Endothelial cell (in vitro differentiated cells): ENCODE measurements around the gene PHAF1. TPM values are rescaled to one million over a fixed set of nuclear protein-coding genes. Genes with fewer than 3 reads are reported as not detected.

ENCODE experiments used
- DNase-seq: peaks from one replicate; pipeline ENCODE4 v3.0.0; 2021; ENCODE audit warnings: low spot score
- H3K27ac Mint-ChIP-seq: one replicate; pipeline ENCODE4 v1.8.0; 2021; ENCODE audit warnings: mixed read lengths, inconsistent platforms; ENCODE audit not compliant: unreplicated experiment
- H3K27me3 Mint-ChIP-seq: one replicate; pipeline ENCODE4 v1.8.0; 2021; ENCODE audit warnings: mild to moderate bottlenecking, moderate library complexity, mixed read lengths, inconsistent platforms; ENCODE audit not compliant: unreplicated experiment
- H3K36me3 Mint-ChIP-seq: one replicate; pipeline ENCODE4 v1.8.0; 2021; ENCODE audit warnings: mild to moderate bottlenecking, low read depth, mixed read lengths, inconsistent platforms; ENCODE audit not compliant: unreplicated experiment
- H3K4me1 Mint-ChIP-seq: one replicate; pipeline ENCODE4 v1.8.0; 2021; ENCODE audit warnings: mild to moderate bottlenecking, mixed read lengths, inconsistent platforms; ENCODE audit not compliant: unreplicated experiment
- H3K4me3 Mint-ChIP-seq: one replicate; pipeline ENCODE4 v1.8.0; 2021; ENCODE audit warnings: mild to moderate bottlenecking, mixed read lengths, inconsistent platforms; ENCODE audit not compliant: unreplicated experiment
- H3K9me3 Mint-ChIP-seq: one replicate; pipeline ENCODE4 v1.8.0; 2021; ENCODE audit warnings: mixed read lengths, inconsistent platforms; ENCODE audit not compliant: unreplicated experiment
- CTCF ChIP-seq: fragments of 200-600 bp; sonication (generic); IDR thresholded peaks from one replicate; pipeline ENCODE4 v1.5.0; 2021; ENCODE audit warnings: antibody characterized with exemption; ENCODE audit not compliant: unreplicated experiment
- total RNA-seq: library from RNA; stranded (reverse); fragmentation: NEBNext Ultra II Directional; extraction: Animal tissue kit (Norgen Biotek cat#: 25700); gene quantifications from one replicate; pipeline ENCODE4 v1.2.1, GENCODE V29; 2021; ENCODE audit not compliant: unreplicated experiment

The PHAF1 gene
- total RNA-seq, 1 donor from 2014 or later: 17.7 TPM

DNA sequence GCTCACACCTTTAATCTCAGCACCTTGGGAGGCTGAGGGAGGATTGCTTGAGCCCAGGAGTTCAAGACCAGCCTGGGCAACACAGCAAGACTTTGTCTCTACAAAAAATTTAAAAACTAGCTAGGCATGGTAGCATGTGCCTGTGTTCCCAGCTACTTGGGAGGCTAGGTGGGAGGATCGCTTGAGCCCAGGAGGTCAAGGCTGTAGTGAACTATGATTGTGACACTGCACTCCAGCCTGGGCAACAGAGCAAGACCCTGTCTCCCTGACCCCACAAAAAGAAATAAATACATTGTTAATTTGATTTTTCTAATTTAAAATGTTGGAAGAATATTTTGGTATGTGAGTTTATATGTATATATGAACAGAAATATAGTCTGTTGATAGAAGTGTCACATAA is 22.4 kb upstream of the PHAF1 start:
- H3K36me3 Mint-ChIP-seq: peaks cover 9% of the 10 kb centered on the region
- H3K4me3 Mint-ChIP-seq: no peak overlapping the region
- no peak for TF ChIP-seq CTCF
- H3K27me3 Mint-ChIP-seq: peaks cover 1% of the 10 kb centered on the region
- no peaks in the 10 kb centered on the region for H3K9me3 Mint-ChIP-seq
- H3K4me1 Mint-ChIP-seq: no peaks in the 10 kb centered on the region
- H3K27ac Mint-ChIP-seq: no peak overlapping the region
- no peak for DNase-seq

- no peak for DNase-seq
- H3K27ac Mint-ChIP-seq: no peak overlapping the region
- no peaks in the 10 kb centered on the region for H3K4me1 Mint-ChIP-seq
- peaks cover 9% of the 10 kb centered on the region for H3K36me3 Mint-ChIP-seq
- no peaks in the 10 kb centered on the region for H3K9me3 Mint-ChIP-seq
- no peak overlapping the region for H3K4me3 Mint-ChIP-seq
- H3K27me3 Mint-ChIP-seq: peaks cover 1% of the 10 kb centered on the region
- TF ChIP-seq CTCF: no peak
Measured at GRCh38 chr16:67087803-67088202, 21.9 kb upstream of the PHAF1 start.

DNA sequence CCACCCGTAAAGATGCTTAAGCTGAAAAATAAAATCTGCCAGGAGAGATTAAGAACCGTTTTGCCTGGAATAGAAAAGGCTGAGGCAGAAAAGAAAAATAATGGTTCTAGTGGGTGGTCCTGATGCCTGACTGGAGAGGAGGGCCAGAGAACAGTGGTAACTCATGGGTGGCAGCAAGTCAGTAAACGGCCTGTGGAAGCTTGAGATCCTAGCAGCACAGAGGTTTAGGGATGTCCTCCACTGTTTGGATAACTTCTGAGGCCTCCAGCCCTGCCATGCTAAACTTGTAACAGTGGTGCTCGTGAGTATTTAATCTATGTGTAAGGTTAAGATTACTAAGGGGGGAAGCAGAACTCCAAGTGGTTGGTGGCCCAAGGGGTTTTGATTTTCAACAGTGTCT is 21.2 kb upstream of the PHAF1 start:
- Mint-ChIP-seq H3K27me3 (peaks cover 1% of the 10 kb centered on the region), H3K9me3 (no peaks in the 10 kb centered on the region), H3K4me3 (no peak overlapping the region), H3K4me1 (no peaks in the 10 kb centered on the region), H3K27ac (no peak overlapping the region), H3K36me3 (peaks cover 9% of the 10 kb centered on the region)
- DNase-seq: no peak
- TF ChIP-seq CTCF: no peak

- Mint-ChIP-seq H3K27ac (no peak overlapping the region), H3K9me3 (no peaks in the 10 kb centered on the region), H3K36me3 (peaks cover 9% of the 10 kb centered on the region), H3K4me3 (no peak overlapping the region), H3K4me1 (no peaks in the 10 kb centered on the region), H3K27me3 (peaks cover 1% of the 10 kb centered on the region)
- TF ChIP-seq CTCF: no peak
- no peak for DNase-seq
Measured at GRCh38 chr16:67089101-67089500, 20.6 kb upstream of the PHAF1 start.

DNA sequence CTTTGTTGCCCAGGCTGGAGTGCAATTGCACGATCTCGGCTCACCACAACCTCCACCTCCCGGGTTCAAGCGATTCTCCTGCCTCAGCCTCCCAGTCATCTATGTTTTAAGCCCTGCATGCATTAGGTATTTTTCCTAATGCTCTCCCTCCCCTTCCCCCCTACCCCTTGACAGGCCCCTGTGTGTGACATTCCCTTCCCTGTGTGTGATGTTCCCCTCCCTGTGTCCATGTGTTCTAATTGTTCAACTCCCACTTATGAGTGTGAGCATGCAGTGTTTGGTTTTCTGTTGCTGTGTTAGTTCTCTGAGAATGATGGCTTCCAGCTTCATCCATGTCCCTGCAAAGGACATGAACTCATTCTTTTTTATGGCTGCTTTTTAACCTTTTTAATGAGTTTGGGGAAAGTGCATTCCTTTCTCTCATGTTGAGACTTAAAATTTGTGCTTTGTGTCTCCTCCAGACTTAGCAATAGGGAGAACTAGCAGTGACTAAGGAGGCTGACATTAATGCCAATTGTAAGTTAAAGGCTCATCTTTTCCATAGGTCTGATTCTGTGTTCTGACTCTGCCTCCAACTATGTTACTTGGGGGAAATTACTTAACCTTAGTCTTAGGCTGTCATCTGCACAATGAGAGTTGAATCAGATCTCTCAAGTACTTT is 17.7 kb upstream of the PHAF1 start:
- Mint-ChIP-seq H3K4me1 (no peaks in the 10 kb centered on the region), H3K9me3 (no peaks in the 10 kb centered on the region), H3K4me3 (no peak overlapping the region), H3K27ac (no peak overlapping the region), H3K27me3 (peaks cover 1% of the 10 kb centered on the region), H3K36me3 (peaks cover 4% of the 10 kb centered on the region)
- no peak for TF ChIP-seq CTCF
- DNase-seq: no peak
